ENCODE data around the gene UMOD. TPM values are rescaled to one million over a fixed set of nuclear protein-coding genes. Genes with fewer than 3 reads are reported as not detected.

UMOD gene
- polyA plus RNA-seq, 5 donors = 1.8 TPM; not detected in 4

GRCh38 chr16:20364051-20364450 lies 11.5 kb upstream of the UMOD start:
- no peak for DNase-seq

GRCh38 chr16:20363191-20363590 lies 10.7 kb upstream of the UMOD start:
- no peak for DNase-seq

- DNase-seq = no peak
Observed at GRCh38 chr16:20359997-20360396, 7.5 kb upstream of the UMOD start.

GRCh38 chr16:20355114-20355782 lies 2.7 kb upstream of the UMOD start:
- DNase-seq = no peak

- no peak for DNase-seq
Observed at GRCh38 chr16:20353379-20353778, 864 bp upstream of the UMOD start.

- DNase-seq = no peak
Observed at GRCh38 chr16:20349615-20350014, 2.9 kb downstream of the UMOD start.

- no peak for DNase-seq
Observed at GRCh38 chr16:20348365-20349185, 3.9 kb downstream of the UMOD start.

GRCh38 chr16:20347666-20348364 lies 4.7 kb downstream of the UMOD start:
- no peak for DNase-seq

GRCh38 chr16:20344611-20345010 lies 7.9 kb downstream of the UMOD start:
- DNase-seq = no peak

- DNase-seq = no peak
Observed at GRCh38 chr16:20339744-20340143, 12.8 kb downstream of the UMOD start.

GRCh38 chr16:20336955-20337354 lies 15.6 kb downstream of the UMOD start:
- no peak for DNase-seq

- DNase-seq = no peak
Observed at GRCh38 chr16:20334396-20334795, 18.1 kb downstream of the UMOD start.

GRCh38 chr16:20333120-20333519 lies 19.4 kb downstream of the UMOD start:
- DNase-seq = no peak

- DNase-seq = no peak
Observed at GRCh38 chr16:20332411-20332810, 20.1 kb downstream of the UMOD start.

- DNase-seq = no peak
Observed at GRCh38 chr16:20331635-20332034, 20.9 kb downstream of the UMOD start.

- no peak for DNase-seq
Observed at GRCh38 chr16:20329392-20330138, 22.9 kb downstream of the UMOD start.

GRCh38 chr16:20327444-20328041 lies 25.0 kb downstream of the UMOD start, which contains the start of gene GP2:
GP2 (minus strand) TSS chr16:20327513; CDS start chr16:20326431, 1,082 bp downstream.
- DNase-seq = no peak

GRCh38 chr16:20326321-20326720 lies 26.2 kb downstream of the UMOD start:
- DNase-seq = no peak

GRCh38 chr16:20325005-20325404 lies 27.5 kb downstream of the UMOD start:
- DNase-seq = no peak

- no peak for DNase-seq
Observed at GRCh38 chr16:20323591-20324117, 28.9 kb downstream of the UMOD start.

- DNase-seq = no peak
Observed at GRCh38 chr16:20322696-20323095, 29.8 kb downstream of the UMOD start.

Data from right lung (tissue), 5 donors.